ENCODE results near the gene ZBTB7C.

The ZBTB7C gene

GRCh38 chr18:48417985-48418384, 8.8 kb upstream of the ZBTB7C start:
- H3K4me3 ChIP-seq (ENCODE audit: extremely low read depth, insufficient read depth, low read length, poor library complexity, severe bottlenecking) = no peak overlapping the region
- H3K4me1 ChIP-seq (ENCODE audit: control insufficient read depth, insufficient read depth, low read length, poor library complexity, severe bottlenecking) = no peaks in the 10 kb centered on the region
- no peak overlapping the region for H3K27ac ChIP-seq (ENCODE audit: low read depth, low read length, severe bottlenecking)
- no peaks in the 10 kb centered on the region for H3K9me3 ChIP-seq (ENCODE audit: control insufficient read depth, low read length)
- 90 to 93% methylated on average over 4 of the region's 4 CpGs for WGBS, 2 experiments (ENCODE audit: insufficient coverage in 2 of 2)
- no peaks in the 10 kb centered on the region for H3K36me3 ChIP-seq (ENCODE audit: control insufficient read depth, insufficient read depth, low read length)

GRCh38 chr18:48413342-48413741, 4.2 kb upstream of the ZBTB7C start:
- peaks cover under 1% of the 10 kb centered on the region for H3K4me1 ChIP-seq (ENCODE audit: control insufficient read depth, insufficient read depth, low read length, poor library complexity, severe bottlenecking)
- no peak overlapping the region for H3K27ac ChIP-seq (ENCODE audit: low read depth, low read length, severe bottlenecking)
- no peaks in the 10 kb centered on the region for H3K36me3 ChIP-seq (ENCODE audit: control insufficient read depth, insufficient read depth, low read length)
- WGBS, 2 experiments (ENCODE audit: insufficient coverage in 2 of 2) = 88 to 90% methylated on average over 2 to 3 of the region's 3 CpGs
- no peaks in the 10 kb centered on the region for H3K9me3 ChIP-seq (ENCODE audit: control insufficient read depth, low read length)
- no peak overlapping the region for H3K4me3 ChIP-seq (ENCODE audit: extremely low read depth, insufficient read depth, low read length, poor library complexity, severe bottlenecking)

GRCh38 chr18:48412339-48412929, 3.3 kb upstream of the ZBTB7C start:
- WGBS, 2 experiments (ENCODE audit: insufficient coverage in 2 of 2) = 3 to 20% methylated on average over 4 to 5 of the region's 7 CpGs
- peaks cover 9% of the 10 kb centered on the region for H3K4me1 ChIP-seq (ENCODE audit: control insufficient read depth, insufficient read depth, low read length, poor library complexity, severe bottlenecking)
- H3K4me3 ChIP-seq (ENCODE audit: extremely low read depth, insufficient read depth, low read length, poor library complexity, severe bottlenecking) = no peak overlapping the region
- H3K27ac ChIP-seq (ENCODE audit: low read depth, low read length, severe bottlenecking) = no peak overlapping the region
- no peaks in the 10 kb centered on the region for H3K9me3 ChIP-seq (ENCODE audit: control insufficient read depth, low read length)
- no peaks in the 10 kb centered on the region for H3K36me3 ChIP-seq (ENCODE audit: control insufficient read depth, insufficient read depth, low read length)

- H3K27ac ChIP-seq (ENCODE audit: low read depth, low read length, severe bottlenecking) = no peak overlapping the region
- H3K4me1 ChIP-seq (ENCODE audit: control insufficient read depth, insufficient read depth, low read length, poor library complexity, severe bottlenecking) = peaks cover 22% of the 10 kb centered on the region
- H3K9me3 ChIP-seq (ENCODE audit: control insufficient read depth, low read length) = no peaks in the 10 kb centered on the region
- peak overlapping the region; percentile 58 for H3K4me3 ChIP-seq (ENCODE audit: extremely low read depth, insufficient read depth, low read length, poor library complexity, severe bottlenecking)
- 1% methylated on average over 55 to 68 of the region's 77 CpGs for WGBS, 2 experiments (ENCODE audit: insufficient coverage in 2 of 2)
- H3K36me3 ChIP-seq (ENCODE audit: control insufficient read depth, insufficient read depth, low read length) = no peaks in the 10 kb centered on the region
Measured at GRCh38 chr18:48410095-48410920, 1.1 kb upstream of the ZBTB7C start.

GRCh38 chr18:48409591-48410094, 460 bp upstream of the ZBTB7C start:
- 0% methylated on average over 29 to 41 of the region's 55 CpGs for WGBS, 2 experiments (ENCODE audit: insufficient coverage in 2 of 2)

GRCh38 chr18:48408111-48408726, 964 bp downstream of the ZBTB7C start:
- Histone ChIP-seq H3K27ac (ENCODE audit: low read depth, low read length, severe bottlenecking) (no peak overlapping the region), H3K4me3 (ENCODE audit: extremely low read depth, insufficient read depth, low read length, poor library complexity, severe bottlenecking) (peak overlapping the region; percentile 35), H3K4me1 (ENCODE audit: control insufficient read depth, insufficient read depth, low read length, poor library complexity, severe bottlenecking) (peaks cover 32% of the 10 kb centered on the region), H3K9me3 (ENCODE audit: control insufficient read depth, low read length) (no peaks in the 10 kb centered on the region), H3K36me3 (ENCODE audit: control insufficient read depth, insufficient read depth, low read length) (no peaks in the 10 kb centered on the region)
- 2 to 3% methylated on average over 41 to 42 of the region's 42 CpGs for WGBS, 2 experiments (ENCODE audit: insufficient coverage in 2 of 2)

More at GRCh38 chr18:48409591-48410094, 460 bp upstream of the ZBTB7C start:
- Histone ChIP-seq H3K4me3 (ENCODE audit: extremely low read depth, insufficient read depth, low read length, poor library complexity, severe bottlenecking) (peak overlapping the region; percentile 58), H3K36me3 (ENCODE audit: control insufficient read depth, insufficient read depth, low read length) (no peaks in the 10 kb centered on the region), H3K27ac (ENCODE audit: low read depth, low read length, severe bottlenecking) (no peak overlapping the region), H3K9me3 (ENCODE audit: control insufficient read depth, low read length) (no peaks in the 10 kb centered on the region), H3K4me1 (ENCODE audit: control insufficient read depth, insufficient read depth, low read length, poor library complexity, severe bottlenecking) (peaks cover 28% of the 10 kb centered on the region)

- Histone ChIP-seq H3K36me3 (ENCODE audit: control insufficient read depth, insufficient read depth, low read length) (no peaks in the 10 kb centered on the region), H3K4me3 (ENCODE audit: extremely low read depth, insufficient read depth, low read length, poor library complexity, severe bottlenecking) (no peak overlapping the region), H3K9me3 (ENCODE audit: control insufficient read depth, low read length) (no peaks in the 10 kb centered on the region), H3K27ac (ENCODE audit: low read depth, low read length, severe bottlenecking) (no peak overlapping the region), H3K4me1 (ENCODE audit: control insufficient read depth, insufficient read depth, low read length, poor library complexity, severe bottlenecking) (peaks cover 39% of the 10 kb centered on the region)
- WGBS, 2 experiments (ENCODE audit: insufficient coverage in 2 of 2) = 48 to 81% methylated on average over 2 to 3 of the region's 3 CpGs
Measured at GRCh38 chr18:48407358-48407757, 1.8 kb downstream of the ZBTB7C start.

GRCh38 chr18:48405978-48406377, 3.2 kb downstream of the ZBTB7C start:
- H3K4me1 ChIP-seq (ENCODE audit: control insufficient read depth, insufficient read depth, low read length, poor library complexity, severe bottlenecking) = peaks cover 39% of the 10 kb centered on the region
- H3K9me3 ChIP-seq (ENCODE audit: control insufficient read depth, low read length) = no peaks in the 10 kb centered on the region
- no peaks in the 10 kb centered on the region for H3K36me3 ChIP-seq (ENCODE audit: control insufficient read depth, insufficient read depth, low read length)
- no peak overlapping the region for H3K4me3 ChIP-seq (ENCODE audit: extremely low read depth, insufficient read depth, low read length, poor library complexity, severe bottlenecking)
- no CpG with 5 or more reads among the region's 6 CpGs for WGBS, 2 experiments (ENCODE audit: insufficient coverage in 2 of 2)
- no peak overlapping the region for H3K27ac ChIP-seq (ENCODE audit: low read depth, low read length, severe bottlenecking)

GRCh38 chr18:48404716-48405507, 4.3 kb downstream of the ZBTB7C start:
- Histone ChIP-seq H3K4me3 (ENCODE audit: extremely low read depth, insufficient read depth, low read length, poor library complexity, severe bottlenecking) (no peak overlapping the region), H3K9me3 (ENCODE audit: control insufficient read depth, low read length) (no peaks in the 10 kb centered on the region), H3K36me3 (ENCODE audit: control insufficient read depth, insufficient read depth, low read length) (no peaks in the 10 kb centered on the region), H3K4me1 (ENCODE audit: control insufficient read depth, insufficient read depth, low read length, poor library complexity, severe bottlenecking) (peaks cover 39% of the 10 kb centered on the region), H3K27ac (ENCODE audit: low read depth, low read length, severe bottlenecking) (no peak overlapping the region)
- 44 to 54% methylated on average over 4 to 5 of the region's 8 CpGs for WGBS, 2 experiments (ENCODE audit: insufficient coverage in 2 of 2)

- Histone ChIP-seq H3K36me3 (ENCODE audit: control insufficient read depth, insufficient read depth, low read length) (no peaks in the 10 kb centered on the region), H3K4me3 (ENCODE audit: extremely low read depth, insufficient read depth, low read length, poor library complexity, severe bottlenecking) (no peak overlapping the region), H3K9me3 (ENCODE audit: control insufficient read depth, low read length) (no peaks in the 10 kb centered on the region), H3K27ac (ENCODE audit: low read depth, low read length, severe bottlenecking) (no peak overlapping the region), H3K4me1 (ENCODE audit: control insufficient read depth, insufficient read depth, low read length, poor library complexity, severe bottlenecking) (peaks cover 38% of the 10 kb centered on the region)
- 100% methylated on average over 1 of the region's 1 CpG; no CpG with 5 or more reads in 1 of the 2 experiments for WGBS, 2 experiments (ENCODE audit: insufficient coverage in 2 of 2)
Measured at GRCh38 chr18:48402953-48403352, 6.2 kb downstream of the ZBTB7C start.

All from mesodermal cell (in vitro differentiated cells).